HG02981 (cell line): ENCODE measurements around the gene UHRF1.
"Not testable (repeated sequence)": the region's sequence is repeated elsewhere in the genome, so short reads cannot be mapped to it uniquely, and the experiment has no call there.

Experiments
- ATAC-seq: cut with Tn5 transposase; IDR thresholded peaks from one replicate; pipeline ENCODE4 v1.9.1; 2021; ENCODE audit warnings: mild to moderate bottlenecking, moderate library complexity; ENCODE audit not compliant: unreplicated experiment

Gene UHRF1

GRCh38 chr19:4933528-4933927 is 24.2 kb downstream of the UHRF1 start:
- no peak for ATAC-seq

DNA sequence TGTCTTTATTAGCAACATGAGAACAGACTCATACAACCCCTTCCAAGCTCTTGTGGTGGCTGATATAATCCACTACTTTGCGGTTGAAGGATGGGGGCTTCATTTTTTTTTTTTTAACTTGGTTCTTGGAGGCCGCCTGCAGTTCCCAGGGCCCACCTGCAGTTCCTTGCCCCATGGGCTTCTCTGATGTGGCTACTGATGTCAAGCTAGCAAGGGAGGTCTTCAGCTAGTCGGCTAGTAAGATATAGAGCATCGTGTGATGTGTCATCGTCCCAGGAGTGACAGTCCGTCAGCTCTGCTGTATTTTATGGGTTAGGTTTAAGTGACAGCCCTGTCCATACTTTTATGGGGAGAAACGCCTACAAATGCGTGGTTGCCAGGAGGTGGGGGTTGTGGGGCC is 26.1 kb downstream of the UHRF1 start:
- no peak for ATAC-seq

DNA sequence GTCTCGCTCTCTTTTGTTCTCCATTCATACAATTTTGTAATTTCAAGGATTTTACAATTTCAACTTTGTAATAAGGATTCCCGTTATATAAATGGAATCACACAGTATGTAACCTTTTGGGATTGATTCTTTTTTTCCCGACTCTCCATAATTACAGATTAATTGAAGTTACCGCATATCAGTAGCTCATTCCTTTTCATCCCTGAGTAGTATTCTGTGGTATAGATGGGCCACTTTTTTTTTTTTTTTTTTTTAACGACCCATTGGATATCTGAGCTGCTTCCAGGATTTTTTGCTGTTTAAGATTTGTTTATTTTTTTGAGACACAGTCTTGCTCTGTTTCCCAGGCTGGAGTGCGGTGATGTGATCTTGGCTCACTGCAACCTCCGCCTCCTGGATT is 27.8 kb downstream of the UHRF1 start:
- no peak for ATAC-seq

- not testable (repeated sequence) for ATAC-seq
Measured at GRCh38 chr19:4938461-4938860, 29.2 kb downstream of the UHRF1 start.

DNA sequence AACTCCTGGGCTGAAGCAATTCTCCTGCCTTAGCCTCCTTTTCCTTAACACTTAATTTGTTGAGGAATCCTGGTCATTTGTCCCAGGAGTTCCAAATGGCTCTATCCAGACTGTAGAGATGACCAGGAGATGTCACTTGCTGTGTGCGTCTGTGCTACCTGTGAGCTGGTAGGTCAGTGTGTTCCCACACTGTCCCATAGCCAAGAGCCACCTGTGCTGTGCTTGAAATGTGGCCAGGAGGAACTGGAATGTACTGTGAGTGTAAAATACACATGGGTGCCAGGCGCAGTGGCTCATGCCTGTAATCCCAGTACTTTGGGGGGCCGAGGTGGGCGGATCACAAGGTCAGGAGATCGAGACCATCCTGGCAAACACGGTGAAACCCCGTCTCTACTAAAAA is 30.2 kb downstream of the UHRF1 start:
- no peak for ATAC-seq

GRCh38 chr19:4941638-4942169 is 32.4 kb downstream of the UHRF1 start:
- ATAC-seq, result not testable (repeated sequence)

DNA sequence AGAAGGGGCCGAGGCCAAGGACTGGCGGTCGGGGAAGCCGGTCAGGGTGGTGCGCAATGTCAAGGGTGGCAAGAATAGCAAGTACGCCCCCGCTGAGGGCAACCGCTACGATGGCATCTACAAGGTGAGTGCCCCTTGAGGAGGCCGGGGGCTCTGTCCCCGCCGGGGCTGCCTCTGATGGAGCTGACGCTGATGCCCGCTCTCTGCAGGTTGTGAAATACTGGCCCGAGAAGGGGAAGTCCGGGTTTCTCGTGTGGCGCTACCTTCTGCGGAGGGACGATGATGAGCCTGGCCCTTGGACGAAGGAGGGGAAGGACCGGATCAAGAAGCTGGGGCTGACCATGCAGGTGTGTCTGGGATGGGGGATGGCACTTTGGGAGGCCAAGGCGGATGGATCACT is 41.3 kb downstream of the UHRF1 start:
- ATAC-seq, result not testable (repeated sequence)

GRCh38 chr19:4951656-4952055 is 42.4 kb downstream of the UHRF1 start:
- ATAC-seq, result no peak

DNA sequence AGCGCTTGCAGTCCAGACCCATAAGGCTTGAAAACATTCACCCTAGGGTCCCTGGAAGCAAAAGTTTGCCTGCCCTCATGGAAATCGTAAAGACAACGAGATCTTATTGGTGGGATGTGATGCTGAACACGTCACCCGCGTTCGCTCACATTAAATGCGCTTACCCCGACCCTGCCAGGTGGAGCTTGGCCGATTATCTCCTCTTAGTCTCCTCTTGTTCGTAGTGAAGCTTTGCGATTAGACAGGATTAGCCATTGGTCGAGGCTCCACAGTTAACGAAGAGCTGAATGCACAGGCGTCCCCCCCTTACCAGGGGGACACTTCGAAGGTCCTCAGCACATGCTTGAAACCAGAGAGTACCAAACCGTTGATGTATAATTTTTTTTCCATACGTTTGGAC is 43.6 kb downstream of the UHRF1 start:
- no peak for ATAC-seq

- not testable (repeated sequence) for ATAC-seq
Measured at GRCh38 chr19:4954320-4955149, 45.2 kb downstream of the UHRF1 start.

- no peak for ATAC-seq
Measured at GRCh38 chr19:4955274-4955673, 46.0 kb downstream of the UHRF1 start.

DNA sequence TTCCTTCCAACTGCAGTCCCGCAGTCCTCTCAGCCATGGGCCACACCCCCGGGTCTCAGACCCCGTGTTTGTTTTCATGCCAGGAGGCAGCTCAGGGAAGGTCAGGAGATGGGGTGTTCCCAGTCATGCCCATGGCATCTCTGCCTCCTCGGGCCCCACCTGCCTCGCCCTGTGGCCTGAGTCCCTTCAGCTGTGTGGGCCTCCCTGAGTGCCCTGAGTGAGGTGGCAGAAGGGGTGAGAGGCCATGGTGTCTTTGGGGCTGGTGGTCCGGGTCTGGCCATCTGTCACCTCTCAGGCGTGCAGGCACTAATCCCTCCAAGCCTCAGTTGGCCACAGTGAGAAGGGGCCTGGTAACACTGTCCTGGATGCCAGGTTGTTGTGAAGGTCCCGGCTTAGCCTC is 48.7 kb downstream of the UHRF1 start:
- ATAC-seq, result no peak

- no peak for ATAC-seq
Measured at GRCh38 chr19:4962085-4962619, 52.9 kb downstream of the UHRF1 start.

GRCh38 chr19:4965061-4965460 is 55.8 kb downstream of the UHRF1 start:
- no peak for ATAC-seq

- no peak for ATAC-seq
Measured at GRCh38 chr19:4966591-4966990, 57.3 kb downstream of the UHRF1 start.

DNA sequence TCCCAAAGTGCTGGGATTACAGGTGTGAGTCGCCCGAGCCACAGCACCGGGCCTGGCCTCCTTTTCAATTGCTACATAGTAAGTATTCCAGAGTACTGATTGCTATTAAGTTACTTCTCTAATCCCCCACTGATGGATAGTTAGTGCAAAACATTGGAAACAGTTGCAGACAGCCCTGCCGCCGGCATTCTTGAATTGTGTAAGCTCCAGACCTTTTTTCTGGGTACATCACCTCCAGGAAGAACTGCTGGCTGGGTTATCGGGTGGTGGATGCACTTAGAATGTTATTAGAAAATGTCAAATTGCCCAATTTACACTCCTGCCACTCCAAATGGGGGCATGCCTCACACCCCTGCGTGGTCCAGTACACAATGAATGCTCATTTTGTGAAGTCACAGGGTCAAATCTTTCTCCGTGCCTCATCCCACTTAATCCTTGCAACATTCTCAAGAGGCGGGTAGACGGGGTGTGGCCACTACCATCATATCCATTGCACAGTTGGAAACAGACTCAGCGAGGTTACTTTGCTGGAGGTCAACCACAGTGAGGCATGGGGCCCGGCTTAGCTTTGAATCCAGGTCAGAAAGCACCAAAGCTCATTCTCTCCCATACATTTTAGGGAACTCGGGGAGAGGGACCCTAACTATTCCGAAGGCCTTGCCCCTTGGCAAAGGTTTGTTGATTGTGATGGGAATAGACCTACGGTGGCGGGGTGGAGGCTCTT is 58.6 kb downstream of the UHRF1 start:
- no peak for ATAC-seq

DNA sequence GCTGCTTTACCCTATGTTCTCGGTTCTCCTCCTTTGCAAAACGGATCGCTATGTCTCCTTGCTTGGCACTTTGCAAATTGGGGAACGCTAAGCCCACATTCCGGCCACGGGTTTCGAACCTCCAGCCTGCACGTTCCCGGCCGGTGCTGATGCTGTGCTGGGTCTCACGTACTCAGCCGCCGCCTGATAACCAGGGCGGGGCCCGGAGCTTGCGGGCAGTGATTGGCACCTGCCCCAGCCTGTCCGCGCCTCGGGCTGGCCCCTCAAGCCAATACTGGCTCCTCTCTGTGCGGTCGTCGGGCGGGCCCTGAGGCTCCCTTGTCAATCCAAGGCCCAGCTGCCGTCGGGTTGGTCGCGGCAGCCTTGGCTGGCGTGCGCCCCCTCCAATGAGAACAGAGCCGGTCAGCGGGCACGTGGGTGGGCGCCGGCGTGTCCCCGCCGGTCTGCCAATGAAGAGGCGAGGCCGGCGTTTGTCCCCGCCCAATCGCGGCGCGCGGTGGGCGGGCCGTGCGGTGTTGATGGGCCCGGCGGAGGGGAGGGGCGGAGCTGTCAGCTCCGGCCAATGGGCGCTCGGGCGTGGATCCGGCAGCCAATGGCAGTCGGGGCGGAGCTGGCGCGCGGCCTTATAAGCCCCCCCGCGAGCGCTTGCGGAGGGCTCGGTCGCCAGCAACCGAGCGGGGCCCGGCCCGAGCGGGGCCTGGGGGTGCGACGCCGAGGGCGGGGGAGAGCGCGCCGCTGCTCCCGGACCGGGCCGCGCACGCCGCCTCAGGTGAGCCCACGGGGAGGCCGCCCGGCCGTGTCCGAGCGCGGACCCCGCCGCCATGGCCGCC is 59.4 kb downstream of the UHRF1 start, which contains the start of gene KDM4B:
TSS of gene KDM4B (plus strand) at position 652 of the 830 bp plus-strand sequence. CDS start 63,778 bp downstream, outside the sequence.
- ATAC-seq, result peak; percentile 90

- ATAC-seq, result no peak
Measured at GRCh38 chr19:4969292-4969771, 60.0 kb downstream of the UHRF1 start.

DNA sequence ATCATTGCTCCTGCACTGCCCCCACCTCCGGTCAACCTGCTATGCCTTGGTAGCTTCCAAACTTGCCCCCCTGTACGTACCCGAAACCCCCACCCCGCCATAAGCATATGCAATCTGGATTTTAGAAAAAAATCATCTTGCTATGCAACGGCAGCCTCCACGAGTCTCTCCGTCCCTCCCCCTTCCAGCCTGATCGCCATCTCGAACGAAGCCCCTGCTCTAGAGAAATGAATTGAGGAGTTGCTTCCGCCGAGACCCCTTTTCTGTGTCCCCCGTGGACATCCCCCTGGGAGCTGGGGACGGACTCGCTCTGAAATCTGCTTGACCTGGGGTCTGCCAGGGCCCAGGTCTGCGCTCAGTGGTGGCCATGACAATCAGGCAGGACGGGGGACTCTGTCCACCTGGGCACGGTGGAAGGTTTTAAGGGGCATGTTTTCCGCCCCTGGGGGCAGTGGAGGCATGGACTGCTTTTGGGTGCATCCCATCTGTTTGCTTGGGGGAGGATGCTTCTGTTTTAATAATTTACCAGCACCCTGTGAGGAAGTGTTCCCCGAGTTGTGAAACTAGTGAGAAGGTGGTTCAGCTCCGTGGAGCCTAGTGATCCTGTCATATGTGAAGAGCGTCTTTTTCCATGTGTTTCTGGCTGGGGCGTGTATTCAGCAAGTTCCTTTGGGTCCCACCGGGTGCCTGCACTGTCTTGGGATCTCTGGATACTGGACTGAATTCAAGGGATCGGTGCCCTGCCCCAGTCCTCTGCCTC is 60.7 kb downstream of the UHRF1 start:
- no peak for ATAC-seq
